Vagina (tissue), 2 donors: Measurements from ENCODE around the gene IL36B.

Experiments
- POLR2A ChIP-seq, 2 donors: fragments of 450-650 bp; IDR thresholded peaks; one replicate each; pipeline ENCODE4 v1.6.1; 2017; ENCODE audit warnings: antibody characterized with exemption in 2 of 2, mild to moderate bottlenecking in 2 of 2, moderate library complexity in 2 of 2
- TF ChIP-seq, protein P1 (sequence below), 3 experiments: fragments of 450-650 bp in 2 of 3; fragments of 200-600 bp in 1 of 3; sonication (generic) in 1 of 3; IDR thresholded peaks; one replicate each; pipeline ENCODE4 v1.5.1; 2017 to 2019; ENCODE audit warnings: antibody characterized with exemption in 3 of 3, mild to moderate bottlenecking in 2 of 3, moderate library complexity in 2 of 3

DNA sequence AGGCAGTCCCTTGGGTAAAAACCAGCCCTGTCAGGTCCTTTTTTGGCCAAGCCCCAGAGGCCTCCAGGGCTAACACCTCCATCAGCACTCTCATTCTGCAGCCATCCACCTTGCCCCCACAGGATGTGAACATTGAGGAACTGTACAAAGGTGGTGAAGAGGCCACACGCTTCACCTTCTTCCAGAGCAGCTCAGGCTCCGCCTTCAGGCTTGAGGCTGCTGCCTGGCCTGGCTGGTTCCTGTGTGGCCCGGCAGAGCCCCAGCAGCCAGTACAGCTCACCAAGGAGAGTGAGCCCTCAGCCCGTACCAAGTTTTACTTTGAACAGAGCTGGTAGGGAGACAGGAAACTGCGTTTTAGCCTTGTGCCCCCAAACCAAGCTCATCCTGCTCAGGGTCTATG is 22.4 kb upstream of the IL36B start:
- TF ChIP-seq, protein P1, sequence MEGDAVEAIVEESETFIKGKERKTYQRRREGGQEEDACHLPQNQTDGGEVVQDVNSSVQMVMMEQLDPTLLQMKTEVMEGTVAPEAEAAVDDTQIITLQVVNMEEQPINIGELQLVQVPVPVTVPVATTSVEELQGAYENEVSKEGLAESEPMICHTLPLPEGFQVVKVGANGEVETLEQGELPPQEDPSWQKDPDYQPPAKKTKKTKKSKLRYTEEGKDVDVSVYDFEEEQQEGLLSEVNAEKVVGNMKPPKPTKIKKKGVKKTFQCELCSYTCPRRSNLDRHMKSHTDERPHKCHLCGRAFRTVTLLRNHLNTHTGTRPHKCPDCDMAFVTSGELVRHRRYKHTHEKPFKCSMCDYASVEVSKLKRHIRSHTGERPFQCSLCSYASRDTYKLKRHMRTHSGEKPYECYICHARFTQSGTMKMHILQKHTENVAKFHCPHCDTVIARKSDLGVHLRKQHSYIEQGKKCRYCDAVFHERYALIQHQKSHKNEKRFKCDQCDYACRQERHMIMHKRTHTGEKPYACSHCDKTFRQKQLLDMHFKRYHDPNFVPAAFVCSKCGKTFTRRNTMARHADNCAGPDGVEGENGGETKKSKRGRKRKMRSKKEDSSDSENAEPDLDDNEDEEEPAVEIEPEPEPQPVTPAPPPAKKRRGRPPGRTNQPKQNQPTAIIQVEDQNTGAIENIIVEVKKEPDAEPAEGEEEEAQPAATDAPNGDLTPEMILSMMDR (IDR thresholded peaks at IDR 0.05), result no peak
- TF ChIP-seq POLR2A (IDR thresholded peaks at IDR 0.05), result no peak
